GM12878 (cell line): Measurements from ENCODE around the gene C1QTNF9B. TPM values are rescaled to one million over a fixed set of nuclear protein-coding genes. Genes with fewer than 3 reads are reported as not detected.

Experiments
- CHD4 ChIP-seq: fragments of 200-600 bp; sonication (generic); IDR thresholded peaks from 2 replicates; pipeline ENCODE4 v1.6.1; 2016; ENCODE audit warnings: mild to moderate bottlenecking
- CREB1 ChIP-seq: IDR thresholded peaks from 2 replicates; pipeline ENCODE4 v1.6.1; 2012; ENCODE audit warnings: low read depth, mild to moderate bottlenecking, inconsistent platforms
- CREM ChIP-seq: IDR thresholded peaks from 2 replicates; pipeline ENCODE4 v1.6.1; 2014; ENCODE audit warnings: antibody characterized with exemption, low read depth
- DPF2 ChIP-seq: fragments of 450-650 bp; IDR thresholded peaks from 2 replicates; pipeline ENCODE4 v1.6.1; 2017; ENCODE audit warnings: mild to moderate bottlenecking
- EGR1 ChIP-seq, 2 experiments: IDR thresholded peaks; 1 replicate in 1 of 2; 2 replicates in 1 of 2; pipeline ENCODE4 v1.6.1; 2011 to 2012; ENCODE audit warnings: low read depth in 2 of 2, low read length in 2 of 2, borderline replicate concordance in 1 of 2, mild to moderate bottlenecking in 1 of 2, moderate library complexity in 1 of 2
- LARP7 ChIP-seq: fragments of 450-650 bp; IDR thresholded peaks from 2 replicates; pipeline ENCODE4 v1.6.1; 2017; ENCODE audit warnings: mild to moderate bottlenecking
- NBN ChIP-seq: fragments of 450-650 bp; IDR thresholded peaks from 2 replicates; pipeline ENCODE4 v1.6.1; 2016
- POLR2A ChIP-seq: IDR thresholded peaks from 2 replicates; pipeline ENCODE4 v1.6.1; 2011; ENCODE audit warnings: low read depth, mild to moderate bottlenecking, low read length
- POLR2AphosphoS5 ChIP-seq: IDR thresholded peaks from 2 replicates; pipeline ENCODE4 v1.6.1; 2011; ENCODE audit warnings: mild to moderate bottlenecking, low read length, inconsistent platforms
- RUNX3 ChIP-seq: IDR thresholded peaks from 2 replicates; pipeline ENCODE4 v1.6.1; 2012; ENCODE audit warnings: low read length, inconsistent platforms
- SKIL ChIP-seq: fragments of 450-650 bp; IDR thresholded peaks from 2 replicates; pipeline ENCODE4 v1.6.1; 2017; ENCODE audit warnings: mild to moderate bottlenecking, low read depth, inconsistent platforms; ENCODE audit not compliant: poor library complexity, severe bottlenecking
- SMAD5 ChIP-seq: IDR thresholded peaks from 2 replicates; pipeline ENCODE4 v1.6.1; 2016; ENCODE audit warnings: antibody characterized with exemption, low read depth
- TAF1 ChIP-seq: IDR thresholded peaks from 2 replicates; pipeline ENCODE4 v1.6.1; 2011; ENCODE audit warnings: mild to moderate bottlenecking, low read depth, low read length, borderline replicate concordance
- ZBTB4 ChIP-seq: fragments of 450-650 bp; formaldehyde crosslinking; IDR thresholded peaks from 2 replicates; pipeline ENCODE4 v1.4.0; 2022; ENCODE audit warnings: mild to moderate bottlenecking, moderate library complexity
- ZNF384 ChIP-seq: IDR thresholded peaks from 2 replicates; pipeline ENCODE4 v1.6.1; 2012; ENCODE audit warnings: low read depth, mild to moderate bottlenecking, low read length, improper control_type of control experiment, borderline replicate concordance
- polyA plus RNA-seq, 11 experiments: library from polyadenylated mRNA; depleted of rRNA in 4 of 11; unstranded in 6 of 11; stranded (reverse) in 5 of 11; fragments of >200 nt; fragmentation: Nextera tagmentation in 4 of 11; fragmentation: Illumina TruSeq in 1 of 11; extraction: Ambion mirVana in 4 of 11; extraction: Trizol in 1 of 11; gene quantifications; 1 replicate in 1 of 11; 2 replicates in 10 of 11; pipeline versions ENCODE4 v1.2.1 to v1.2.3, GENCODE V29; 2011 to 2016; ENCODE audit warnings: inconsistent platforms in 2 of 11, missing spikeins in 2 of 11, low read depth in 1 of 11
- total RNA-seq, 4 experiments: library from RNA; depleted of rRNA in 3 of 4; stranded (reverse); fragments of >200 nt in 3 of 4; fragmentation: Illumina TruSeq in 1 of 4; extraction: Trizol in 1 of 4; gene quantifications; 2 replicates each; pipeline versions ENCODE4 v1.2.1 to v1.2.3, GENCODE V29; 2013 to 2021
- TF ChIP-seq, protein P1 (sequence below): fragments of 450-650 bp; conservative IDR thresholded peaks from 2 replicates; pipeline ENCODE4 v1.6.1; 2017; ENCODE audit warnings: mild to moderate bottlenecking, moderate library complexity
- TF ChIP-seq, protein P2 (sequence below): fragments of 450-650 bp; IDR thresholded peaks from 2 replicates; pipeline ENCODE4 v1.6.1; 2018; ENCODE audit warnings: borderline replicate concordance, mild to moderate bottlenecking; ENCODE audit not compliant: partially characterized antibody
- TF ChIP-seq, protein P3 (sequence below): fragments of 450-650 bp; formaldehyde crosslinking; IDR thresholded peaks from 2 replicates; pipeline ENCODE4 v1.5.0; 2022; ENCODE audit warnings: mild to moderate bottlenecking, missing genetic modification characterization

The C1QTNF9B gene
- total and polyA plus RNA-seq, 10 of the 15 experiments (the other 5 are each of a cell fraction or from before 2014, with no cell fraction given): 0.10 to 0.48 (median 0.32) TPM; not detected in 6

DNA sequence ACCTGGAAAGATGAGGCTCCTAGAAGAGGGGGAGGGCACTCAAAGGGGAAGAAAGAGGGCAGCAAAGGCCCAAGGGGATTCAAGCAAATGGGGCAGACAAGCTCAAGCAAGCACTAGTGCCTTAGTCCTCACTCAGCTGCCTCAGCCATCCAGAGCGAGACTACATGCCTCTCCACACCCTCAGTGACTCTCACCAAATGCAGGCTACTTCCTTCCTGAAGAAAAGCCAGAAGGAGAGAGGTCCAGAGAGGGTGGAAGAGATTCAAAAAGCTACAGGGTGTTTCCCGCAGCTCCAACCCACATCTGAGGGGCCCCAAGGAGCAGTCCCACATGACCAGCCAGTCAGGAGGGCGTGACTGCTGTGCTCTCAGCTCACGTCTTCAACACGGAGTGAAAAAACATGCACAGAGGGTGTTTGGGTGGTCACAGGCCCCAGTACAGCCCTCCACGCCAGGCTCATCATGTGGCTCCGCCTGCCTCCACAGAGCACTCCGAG, 48.6 kb downstream of the C1QTNF9B start (continued):
- TF ChIP-seq SMAD5 (no peak), EGR1 (IDR thresholded peaks at IDR 0.05; ENCODE audit: borderline replicate concordance in 1 of 2, low read depth in 2 of 2, low read length in 2 of 2) (no peak), CREM (peak; percentile 56; the same call in 1 of the 2 replicates), RUNX3 (0 out of 2 replicates have a peak, but pooled peaks have one; percentile 5), CREB1 (no peak), DPF2 (no peak), CHD4 (no peak), TAF1 (no peak), POLR2A (no peak), ZNF384 (no peak), SKIL (no peak), ZBTB4 (CRISPR knock-in tag) (no peak), POLR2AphosphoS5 (0 out of 2 replicates have a peak, but pooled peaks have one; percentile 44), LARP7 (no peak), NBN (no peak)
- TF ChIP-seq, protein P1, sequence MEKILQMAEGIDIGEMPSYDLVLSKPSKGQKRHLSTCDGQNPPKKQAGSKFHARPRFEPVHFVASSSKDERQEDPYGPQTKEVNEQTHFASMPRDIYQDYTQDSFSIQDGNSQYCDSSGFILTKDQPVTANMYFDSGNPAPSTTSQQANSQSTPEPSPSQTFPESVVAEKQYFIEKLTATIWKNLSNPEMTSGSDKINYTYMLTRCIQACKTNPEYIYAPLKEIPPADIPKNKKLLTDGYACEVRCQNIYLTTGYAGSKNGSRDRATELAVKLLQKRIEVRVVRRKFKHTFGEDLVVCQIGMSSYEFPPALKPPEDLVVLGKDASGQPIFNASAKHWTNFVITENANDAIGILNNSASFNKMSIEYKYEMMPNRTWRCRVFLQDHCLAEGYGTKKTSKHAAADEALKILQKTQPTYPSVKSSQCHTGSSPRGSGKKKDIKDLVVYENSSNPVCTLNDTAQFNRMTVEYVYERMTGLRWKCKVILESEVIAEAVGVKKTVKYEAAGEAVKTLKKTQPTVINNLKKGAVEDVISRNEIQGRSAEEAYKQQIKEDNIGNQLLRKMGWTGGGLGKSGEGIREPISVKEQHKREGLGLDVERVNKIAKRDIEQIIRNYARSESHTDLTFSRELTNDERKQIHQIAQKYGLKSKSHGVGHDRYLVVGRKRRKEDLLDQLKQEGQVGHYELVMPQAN: no peak
- TF ChIP-seq, protein P2, sequence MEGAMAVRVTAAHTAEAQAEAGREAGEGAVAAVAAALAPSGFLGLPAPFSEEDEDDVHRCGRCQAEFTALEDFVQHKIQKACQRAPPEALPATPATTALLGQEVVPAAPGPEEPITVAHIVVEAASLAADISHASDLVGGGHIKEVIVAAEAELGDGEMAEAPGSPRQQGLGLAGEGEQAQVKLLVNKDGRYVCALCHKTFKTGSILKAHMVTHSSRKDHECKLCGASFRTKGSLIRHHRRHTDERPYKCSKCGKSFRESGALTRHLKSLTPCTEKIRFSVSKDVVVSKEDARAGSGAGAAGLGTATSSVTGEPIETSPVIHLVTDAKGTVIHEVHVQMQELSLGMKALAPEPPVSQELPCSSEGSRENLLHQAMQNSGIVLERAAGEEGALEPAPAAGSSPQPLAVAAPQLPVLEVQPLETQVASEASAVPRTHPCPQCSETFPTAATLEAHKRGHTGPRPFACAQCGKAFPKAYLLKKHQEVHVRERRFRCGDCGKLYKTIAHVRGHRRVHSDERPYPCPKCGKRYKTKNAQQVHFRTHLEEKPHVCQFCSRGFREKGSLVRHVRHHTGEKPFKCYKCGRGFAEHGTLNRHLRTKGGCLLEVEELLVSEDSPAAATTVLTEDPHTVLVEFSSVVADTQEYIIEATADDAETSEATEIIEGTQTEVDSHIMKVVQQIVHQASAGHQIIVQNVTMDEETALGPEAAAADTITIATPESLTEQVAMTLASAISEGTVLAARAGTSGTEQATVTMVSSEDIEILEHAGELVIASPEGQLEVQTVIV: no peak
- TF ChIP-seq, protein P3, sequence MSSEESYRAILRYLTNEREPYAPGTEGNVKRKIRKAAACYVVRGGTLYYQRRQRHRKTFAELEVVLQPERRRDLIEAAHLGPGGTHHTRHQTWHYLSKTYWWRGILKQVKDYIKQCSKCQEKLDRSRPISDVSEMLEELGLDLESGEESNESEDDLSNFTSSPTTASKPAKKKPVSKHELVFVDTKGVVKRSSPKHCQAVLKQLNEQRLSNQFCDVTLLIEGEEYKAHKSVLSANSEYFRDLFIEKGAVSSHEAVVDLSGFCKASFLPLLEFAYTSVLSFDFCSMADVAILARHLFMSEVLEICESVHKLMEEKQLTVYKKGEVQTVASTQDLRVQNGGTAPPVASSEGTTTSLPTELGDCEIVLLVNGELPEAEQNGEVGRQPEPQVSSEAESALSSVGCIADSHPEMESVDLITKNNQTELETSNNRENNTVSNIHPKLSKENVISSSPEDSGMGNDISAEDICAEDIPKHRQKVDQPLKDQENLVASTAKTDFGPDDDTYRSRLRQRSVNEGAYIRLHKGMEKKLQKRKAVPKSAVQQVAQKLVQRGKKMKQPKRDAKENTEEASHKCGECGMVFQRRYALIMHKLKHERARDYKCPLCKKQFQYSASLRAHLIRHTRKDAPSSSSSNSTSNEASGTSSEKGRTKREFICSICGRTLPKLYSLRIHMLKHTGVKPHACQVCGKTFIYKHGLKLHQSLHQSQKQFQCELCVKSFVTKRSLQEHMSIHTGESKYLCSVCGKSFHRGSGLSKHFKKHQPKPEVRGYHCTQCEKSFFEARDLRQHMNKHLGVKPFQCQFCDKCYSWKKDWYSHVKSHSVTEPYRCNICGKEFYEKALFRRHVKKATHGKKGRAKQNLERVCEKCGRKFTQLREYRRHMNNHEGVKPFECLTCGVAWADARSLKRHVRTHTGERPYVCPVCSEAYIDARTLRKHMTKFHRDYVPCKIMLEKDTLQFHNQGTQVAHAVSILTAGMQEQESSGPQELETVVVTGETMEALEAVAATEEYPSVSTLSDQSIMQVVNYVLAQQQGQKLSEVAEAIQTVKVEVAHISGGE: no peak
